ENCODE results near the gene ZNF830.
"Not testable (repeated sequence)": the region's sequence is repeated elsewhere in the genome, so short reads cannot be mapped to it uniquely, and the experiment has no call there.

- TF ChIP-seq, protein P1, sequence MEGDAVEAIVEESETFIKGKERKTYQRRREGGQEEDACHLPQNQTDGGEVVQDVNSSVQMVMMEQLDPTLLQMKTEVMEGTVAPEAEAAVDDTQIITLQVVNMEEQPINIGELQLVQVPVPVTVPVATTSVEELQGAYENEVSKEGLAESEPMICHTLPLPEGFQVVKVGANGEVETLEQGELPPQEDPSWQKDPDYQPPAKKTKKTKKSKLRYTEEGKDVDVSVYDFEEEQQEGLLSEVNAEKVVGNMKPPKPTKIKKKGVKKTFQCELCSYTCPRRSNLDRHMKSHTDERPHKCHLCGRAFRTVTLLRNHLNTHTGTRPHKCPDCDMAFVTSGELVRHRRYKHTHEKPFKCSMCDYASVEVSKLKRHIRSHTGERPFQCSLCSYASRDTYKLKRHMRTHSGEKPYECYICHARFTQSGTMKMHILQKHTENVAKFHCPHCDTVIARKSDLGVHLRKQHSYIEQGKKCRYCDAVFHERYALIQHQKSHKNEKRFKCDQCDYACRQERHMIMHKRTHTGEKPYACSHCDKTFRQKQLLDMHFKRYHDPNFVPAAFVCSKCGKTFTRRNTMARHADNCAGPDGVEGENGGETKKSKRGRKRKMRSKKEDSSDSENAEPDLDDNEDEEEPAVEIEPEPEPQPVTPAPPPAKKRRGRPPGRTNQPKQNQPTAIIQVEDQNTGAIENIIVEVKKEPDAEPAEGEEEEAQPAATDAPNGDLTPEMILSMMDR (conservative IDR thresholded peaks at IDR 0.05 in 1 of 2, IDR thresholded peaks at IDR 0.05 in 1 of 2; ENCODE audit: extremely low read depth in 1 of 2, insufficient read depth in 1 of 2, low read depth in 1 of 2, low read length in 2 of 2): not testable (repeated sequence)
- not testable (repeated sequence) for TF ChIP-seq EZH2 (IDR thresholded peaks at IDR 0.05; ENCODE audit: borderline replicate concordance, low read length)
These were observed 39.6 kb downstream of the ZNF830 start for GRCh38 chr17:35000965-35001364.

Measured in mammary epithelial cell (primary cell).